PFSK-1 (cell line): ENCODE results near the gene KDM2A.

Experiments
- FOXP2 ChIP-seq: optimal IDR thresholded peaks from 2 replicates; pipeline ENCODE3; 2011; ENCODE audit warnings: borderline replicate concordance, control low read depth, inconsistent platforms; ENCODE audit not compliant: insufficient read depth; ENCODE audit errors: extremely low read length, extremely low read depth
- POLR2AphosphoS5 ChIP-seq: IDR thresholded peaks from 2 replicates; pipeline ENCODE4 v1.6.1; 2012; ENCODE audit warnings: low read depth, mild to moderate bottlenecking, control low read depth, low read length, moderate library complexity
- REST ChIP-seq, 2 experiments: IDR thresholded peaks; 2 replicates each; pipeline versions ENCODE4 v1.6.1 to v1.8.0; 2011 to 2012; ENCODE audit warnings: low read depth in 2 of 2, low read length in 2 of 2, control low read depth in 1 of 2, inconsistent platforms in 1 of 2, mild to moderate bottlenecking in 1 of 2, moderate library complexity in 1 of 2; ENCODE audit not compliant: insufficient read depth in 1 of 2
- SIN3A ChIP-seq: IDR thresholded peaks from 2 replicates; pipeline ENCODE4 v1.6.1; 2012; ENCODE audit warnings: mild to moderate bottlenecking, low read length, moderate library complexity, borderline replicate concordance; ENCODE audit not compliant: insufficient read depth
- TAF1 ChIP-seq: IDR thresholded peaks from 2 replicates; pipeline ENCODE4 v1.6.1; 2012; ENCODE audit warnings: low read length, control low read depth, borderline replicate concordance; ENCODE audit not compliant: insufficient read depth

The KDM2A gene

DNA sequence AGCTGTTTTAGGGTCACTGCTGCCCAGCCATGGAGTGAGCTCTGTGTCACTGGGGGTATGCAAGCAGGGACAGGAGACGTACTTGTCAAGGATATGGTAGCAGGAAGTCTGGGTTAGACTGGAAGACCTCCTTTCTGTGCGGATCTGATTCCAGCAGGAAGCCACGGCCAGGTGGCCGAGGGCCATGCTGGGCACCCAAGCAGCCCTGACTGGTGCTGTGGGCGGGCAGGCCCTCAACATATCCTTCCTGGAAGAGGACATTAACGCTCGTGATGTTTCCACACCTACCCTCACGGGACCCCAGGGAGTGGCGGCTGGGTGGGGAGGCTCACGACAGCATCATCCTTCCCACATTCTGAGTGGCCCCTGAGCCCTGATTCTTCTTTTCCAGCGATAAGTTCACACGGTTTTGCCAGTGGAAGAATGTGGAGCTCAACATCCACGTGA, 161.3 kb downstream of the KDM2A start:
- TF ChIP-seq POLR2AphosphoS5, result no peak
- TF ChIP-seq SIN3A, result no peak
- TF ChIP-seq TAF1, result no peak
- no peak for TF ChIP-seq FOXP2
- no peak for TF ChIP-seq REST (IDR thresholded peaks at IDR 0.05; ENCODE audit: insufficient read depth in 1 of 2, low read depth in 2 of 2, low read length in 2 of 2)

DNA sequence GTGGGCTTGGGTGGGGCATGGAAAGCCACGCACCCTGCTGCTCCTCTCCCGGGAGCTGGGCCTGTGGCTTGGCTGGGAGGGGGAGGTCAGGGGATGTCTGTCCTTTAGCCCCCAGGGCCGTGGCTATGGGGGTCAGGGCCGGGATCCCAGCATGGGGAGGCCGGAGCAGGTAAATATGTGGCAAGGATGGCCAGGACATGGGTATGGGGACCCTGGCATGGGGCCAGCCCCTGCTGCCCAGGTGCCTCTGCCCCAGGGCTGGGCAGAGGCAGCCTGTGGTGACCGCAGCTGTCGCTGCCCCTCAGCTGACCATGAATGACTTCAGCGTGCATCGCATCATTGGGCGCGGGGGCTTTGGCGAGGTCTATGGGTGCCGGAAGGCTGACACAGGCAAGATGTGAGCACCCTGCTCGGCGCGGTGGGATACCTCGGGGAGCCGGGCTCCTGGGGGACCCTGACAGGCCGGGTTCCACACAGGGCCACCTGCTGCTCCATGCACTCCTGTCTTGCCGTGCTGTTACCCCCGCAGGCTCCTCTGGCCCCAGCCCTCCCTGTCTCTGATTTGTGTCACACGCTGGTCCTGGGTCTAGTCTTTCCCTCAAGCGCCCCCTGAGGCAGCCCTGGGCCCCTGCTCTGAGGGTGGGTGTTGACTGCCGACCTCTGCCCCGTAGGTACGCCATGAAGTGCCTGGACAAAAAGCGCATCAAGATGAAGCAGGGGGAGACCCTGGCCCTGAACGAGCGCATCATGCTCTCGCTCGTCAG, 161.9 kb downstream of the KDM2A start:
- TF ChIP-seq SIN3A (no peak), FOXP2 (no peak), REST (IDR thresholded peaks at IDR 0.05; ENCODE audit: insufficient read depth in 1 of 2, low read depth in 2 of 2, low read length in 2 of 2) (no peak)

DNA sequence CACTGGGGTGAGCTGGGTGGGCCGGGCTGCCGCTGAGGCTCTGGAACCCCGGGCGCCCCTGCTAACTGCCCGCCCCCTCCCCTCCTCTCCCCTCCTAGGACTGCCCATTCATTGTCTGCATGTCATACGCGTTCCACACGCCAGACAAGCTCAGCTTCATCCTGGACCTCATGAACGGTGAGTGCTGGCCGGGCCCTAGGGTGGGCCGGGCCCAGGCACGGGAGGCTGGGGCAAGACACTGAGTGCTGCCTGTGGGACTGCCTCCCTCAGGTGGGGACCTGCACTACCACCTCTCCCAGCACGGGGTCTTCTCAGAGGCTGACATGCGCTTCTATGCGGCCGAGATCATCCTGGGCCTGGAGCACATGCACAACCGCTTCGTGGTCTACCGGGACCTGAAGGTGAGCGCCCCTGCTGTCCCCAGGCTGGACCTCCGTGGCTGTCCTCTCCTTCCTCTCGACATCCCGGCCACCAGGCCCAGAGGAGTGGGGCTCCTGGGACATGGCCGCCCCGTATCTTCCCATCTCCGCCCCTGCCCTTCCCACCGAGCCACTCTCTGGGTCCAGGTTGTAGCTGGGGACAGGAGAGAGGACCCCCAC, 162.6 kb downstream of the KDM2A start:
- TF ChIP-seq REST (IDR thresholded peaks at IDR 0.05; ENCODE audit: insufficient read depth in 1 of 2, low read depth in 2 of 2, low read length in 2 of 2) (no peak), TAF1 (no peak), FOXP2 (no peak), SIN3A (no peak), POLR2AphosphoS5 (no peak)

DNA sequence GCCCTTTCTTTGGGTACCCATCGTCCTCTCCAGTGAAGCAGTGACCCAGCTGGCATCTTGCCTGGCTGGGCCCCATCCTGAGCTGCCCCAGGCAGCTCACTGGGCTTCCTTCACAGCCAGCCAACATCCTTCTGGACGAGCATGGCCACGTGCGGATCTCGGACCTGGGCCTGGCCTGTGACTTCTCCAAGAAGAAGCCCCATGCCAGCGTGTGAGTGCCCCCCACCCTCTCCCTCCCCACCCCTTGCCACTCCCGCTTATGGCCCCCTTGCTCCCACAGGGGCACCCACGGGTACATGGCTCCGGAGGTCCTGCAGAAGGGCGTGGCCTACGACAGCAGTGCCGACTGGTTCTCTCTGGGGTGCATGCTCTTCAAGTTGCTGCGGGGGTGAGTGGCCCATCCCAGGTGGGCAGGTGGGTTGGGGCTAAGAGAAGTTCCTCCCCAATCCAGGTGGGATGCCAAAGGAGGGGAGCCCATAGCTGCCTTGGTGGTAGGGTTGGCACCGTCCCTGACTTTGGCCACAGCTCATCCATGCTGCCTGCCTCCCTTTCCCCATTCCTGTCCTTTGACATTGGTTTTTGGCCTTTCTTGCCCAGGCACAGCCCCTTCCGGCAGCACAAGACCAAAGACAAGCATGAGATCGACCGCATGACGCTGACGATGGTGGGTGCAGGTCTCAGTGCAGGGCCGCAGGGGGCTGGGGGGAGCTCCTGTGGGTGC, 163.3 kb downstream of the KDM2A start:
- no peak for TF ChIP-seq TAF1
- no peak for TF ChIP-seq POLR2AphosphoS5
- no peak for TF ChIP-seq SIN3A
- no peak for TF ChIP-seq FOXP2
- TF ChIP-seq REST (IDR thresholded peaks at IDR 0.05; ENCODE audit: insufficient read depth in 1 of 2, low read depth in 2 of 2, low read length in 2 of 2), result no peak
